LHCN-M2 (cell line): ENCODE data around the gene ITGAD. TPM values are rescaled to one million over a fixed set of nuclear protein-coding genes. Genes with fewer than 3 reads are reported as not detected.

Experiments
- DNase-seq: peaks from one replicate; pipeline ENCODE4 v3.0.0-alpha.2; 2012; ENCODE audit warnings: low read depth
- total RNA-seq: library from RNA; depleted of rRNA; stranded (reverse); fragments of >200 nt; gene quantifications from 2 replicates; pipeline ENCODE4 v1.2.3, GENCODE V29; 2014; rRNA removed

The ITGAD gene
- total RNA-seq, 1 experiment from 2014 or later: not detected

- DNase-seq: no peak
These were observed 81.9 kb downstream of the ITGAD start for GRCh38 chr16:31474773-31475738.

GRCh38 chr16:31475946-31476302 is 82.8 kb downstream of the ITGAD start:
- no peak for DNase-seq

Other genes with a start within 250 kb of the ITGAD start
- 0.40 and 0.64 TPM in 2 replicates for gene PRSS36, start 243.3 kb upstream of the ITGAD start, total RNA-seq
- gene FUS, start 213.2 kb upstream of the ITGAD start, total RNA-seq: 42.3 and 58.2 TPM in 2 replicates
- gene PYCARD, start 190.6 kb upstream of the ITGAD start, total RNA-seq: 7.7 and 10.8 TPM in 2 replicates
- 52.4 and 56.5 TPM in 2 replicates for gene TRIM72, start 179.2 kb upstream of the ITGAD start, total RNA-seq
- gene PYDC1, start 176.2 kb upstream of the ITGAD start, total RNA-seq: not detected in 2 replicates
- gene ITGAM, start 133.4 kb upstream of the ITGAD start, total RNA-seq: 0.11 TPM in 1 of 2 replicates, not detected in the other
- not detected in 2 replicates for gene ITGAX, start 38.2 kb upstream of the ITGAD start, total RNA-seq
- gene COX6A2, start 35.0 kb downstream of the ITGAD start, total RNA-seq: not detected in 2 replicates
- gene ZNF843, start 49.5 kb downstream of the ITGAD start, total RNA-seq: 0.45 and 1.4 TPM in 2 replicates
- gene ARMC5, start 66.2 kb downstream of the ITGAD start, total RNA-seq: 16.5 and 17.1 TPM in 2 replicates
- 53.9 and 55.6 TPM in 2 replicates for gene TGFB1I1, start 78.8 kb downstream of the ITGAD start, total RNA-seq
- gene SLC5A2, start 89.8 kb downstream of the ITGAD start, total RNA-seq: not detected in 2 replicates
- gene RUSF1, start 115.1 kb downstream of the ITGAD start, total RNA-seq: 48.5 and 53.9 TPM in 2 replicates
- gene AHSP, start 134.6 kb downstream of the ITGAD start, total RNA-seq: not detected in 2 replicates